ENCODE results near the gene CADPS. TPM values are rescaled to one million over a fixed set of nuclear protein-coding genes. Genes with fewer than 3 reads are reported as not detected.

The CADPS gene
- total and polyA plus RNA-seq, 9 of the 15 experiments (the other 6 are each of a cell fraction or from before 2014, with no cell fraction given) = not detected

GRCh38 chr3:62670351-62670750 is 204.9 kb downstream of the CADPS start (continued):
- TF ChIP-seq TFAP4 (CRISPR knock-in tag; IDR thresholded peaks at IDR 0.05; ENCODE audit: borderline replicate concordance) = no peak
- TF ChIP-seq ZNF518B (CRISPR knock-in tag; IDR thresholded peaks at IDR 0.05) = no peak
- TF ChIP-seq ZNF316 (IDR thresholded peaks at IDR 0.05) = no peak

- no peak for DNase-seq (ENCODE audit: extremely low read depth in 1 of 4, low spot score in 3 of 4)
- in situ Hi-C loops (cut with MboI) = no loop called here
- Histone ChIP-seq H3K9ac (ENCODE audit: insufficient read depth in 1 of 2, low read depth in 2 of 2, low read length in 2 of 2) (no peak overlapping the region), H3K36me3 (ENCODE audit: control insufficient read depth, insufficient read depth, low read length) (no peaks in the 10 kb centered on the region), H2AFZ (ENCODE audit: low read depth, low read length) (no peak overlapping the region), H3K27me3 (ENCODE audit: control insufficient read depth in 2 of 2, insufficient read depth in 2 of 2, low read length in 2 of 2) (no peaks in the 10 kb centered on the region), H3K79me2 (ENCODE audit: control insufficient read depth, insufficient read depth, low read length) (no peaks in the 10 kb centered on the region), H3K4me2 (ENCODE audit: insufficient read depth, low read length) (no peak overlapping the region), H3K4me3 (no peak overlapping the region), H4K20me1 (replicated peaks; ENCODE audit: control insufficient read depth, insufficient read depth, low read length) (no peaks in the 10 kb centered on the region), H3K9me1 (ENCODE audit: control insufficient read depth, insufficient read depth, low read length) (peaks cover 2% of the 10 kb centered on the region), H3K27ac (ENCODE audit: extremely low read depth, low read depth, low read length) (no peak overlapping the region), H3K4me1 (replicated peaks in 1 of 2; ENCODE audit: control insufficient read depth in 2 of 2, insufficient read depth in 2 of 2, low read length in 2 of 2) (no peaks in the 10 kb centered on the region), H3K9me3 (replicated peaks; ENCODE audit: control insufficient read depth, insufficient read depth, low read depth, low read length) (no peaks in the 10 kb centered on the region)
- no peak for FAIRE-seq
- ATAC-seq = no peak
- ChIA-PET POLR2A (no interaction called here), CTCF (ENCODE audit: low intra/inter-chr PET ratio) (no interaction called here)
- no TSS peak for BruUV-seq (replicated peaks)
- WGBS (ENCODE audit: insufficient coverage, low coverage, missing lambda C conversion rate) = 0% methylated on average over 1 of the region's 1 CpG
- intact Hi-C loops (cut with micrococcal nuclease) = loop anchor here (2.0 kb wide), 1 partner anchor 558 kb away; no protein-coding TSS in a partner anchor
- no peak for TF ChIP-seq GTF3C2 (IDR thresholded peaks at IDR 0.05; ENCODE audit: borderline replicate concordance, extremely low read depth, insufficient read length)
- no peak for TF ChIP-seq PRPF4 (IDR thresholded peaks at IDR 0.05; ENCODE audit: insufficient read depth, low read depth, low read length, poor library complexity, severe bottlenecking)
Measured at GRCh38 chr3:62669161-62669560, 206.1 kb downstream of the CADPS start.

Data from K562 (cell line).